HG03378 (cell line): ENCODE measurements around the gene ASXL1.

ENCODE experiments used
- ATAC-seq: cut with Tn5 transposase; IDR thresholded peaks from one replicate; pipeline ENCODE4 v1.9.1; 2021; ENCODE audit warnings: mild to moderate bottlenecking, moderate library complexity; ENCODE audit not compliant: unreplicated experiment

ASXL1 gene

GRCh38 chr20:32437391-32438074, 79.4 kb downstream of the ASXL1 start:
- no peak for ATAC-seq

GRCh38 chr20:32438331-32438858, 80.3 kb downstream of the ASXL1 start:
- no peak for ATAC-seq

- no peak for ATAC-seq
Observed at GRCh38 chr20:32439132-32439829, 81.2 kb downstream of the ASXL1 start.

GRCh38 chr20:32440069-32440757, 82.1 kb downstream of the ASXL1 start:
- ATAC-seq = no peak

GRCh38 chr20:32440758-32441078, 82.6 kb downstream of the ASXL1 start:
- no peak for ATAC-seq

- no peak for ATAC-seq
Observed at GRCh38 chr20:32441638-32442037, 83.5 kb downstream of the ASXL1 start.

GRCh38 chr20:32442630-32443373, 84.7 kb downstream of the ASXL1 start:
- no peak for ATAC-seq

- no peak for ATAC-seq
Observed at GRCh38 chr20:32443386-32443974, 85.3 kb downstream of the ASXL1 start.

- ATAC-seq = no peak
Observed at GRCh38 chr20:32444474-32445220, 86.5 kb downstream of the ASXL1 start.

GRCh38 chr20:32445539-32446273, 87.6 kb downstream of the ASXL1 start:
- no peak for ATAC-seq

- no peak for ATAC-seq
Observed at GRCh38 chr20:32446301-32447100, 88.4 kb downstream of the ASXL1 start.

- ATAC-seq = no peak
Observed at GRCh38 chr20:32447136-32448027, 89.3 kb downstream of the ASXL1 start.

- ATAC-seq = no peak
Observed at GRCh38 chr20:32448306-32449056, 90.3 kb downstream of the ASXL1 start.

GRCh38 chr20:32449057-32449889, 91.1 kb downstream of the ASXL1 start:
- ATAC-seq = no peak

- no peak for ATAC-seq
Observed at GRCh38 chr20:32449890-32450401, 91.8 kb downstream of the ASXL1 start.
